Measurements from ENCODE around the gene CHD2.

Gene CHD2

DNA sequence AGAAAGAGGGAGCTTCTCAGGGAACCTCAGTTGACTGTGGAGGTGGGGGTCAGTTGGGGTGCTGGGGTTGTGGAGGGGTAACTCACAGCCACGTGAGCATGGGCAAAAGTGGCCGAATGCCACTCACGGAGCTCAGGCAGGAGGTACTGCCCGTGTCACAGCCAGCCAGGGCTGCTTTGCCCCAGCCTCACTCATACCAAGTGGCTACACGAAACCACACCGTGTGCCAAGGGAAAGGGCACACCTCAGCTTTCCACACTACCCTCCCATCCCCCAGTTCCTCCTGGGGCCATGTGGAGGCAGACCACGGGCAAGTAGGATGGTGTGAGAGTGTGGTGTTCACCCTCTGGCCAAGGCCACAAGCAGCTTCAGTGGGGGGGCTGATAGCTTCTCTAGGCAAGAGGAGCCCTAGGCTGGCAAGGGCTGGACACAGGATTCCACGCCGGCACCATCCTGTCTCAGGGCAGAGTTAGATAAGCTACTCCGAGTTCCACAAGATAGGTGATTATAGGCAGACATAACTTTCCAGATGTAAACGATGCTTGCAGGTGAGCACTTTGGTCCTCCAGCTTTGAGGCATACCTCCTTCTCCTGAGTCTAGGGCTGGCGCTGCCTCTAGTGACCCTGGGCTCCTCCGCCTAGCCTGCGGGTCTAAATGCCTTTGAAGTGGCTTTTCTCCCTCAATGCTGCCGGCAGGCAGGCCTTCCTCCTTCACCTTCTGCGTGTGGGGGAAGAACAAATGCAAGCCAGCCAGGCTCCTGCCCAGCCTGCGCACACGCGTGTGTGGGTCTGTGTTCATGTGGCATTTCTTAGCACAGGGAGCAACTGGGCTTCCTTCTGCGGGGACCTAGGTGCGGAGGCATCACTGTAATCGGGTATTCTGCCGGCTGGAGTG lies 163.9 kb downstream of the CHD2 start:
- TF ChIP-seq TAF1 (IDR thresholded peaks at IDR 0.05; ENCODE audit: borderline replicate concordance, insufficient read depth, low read length) = no peak

- TF ChIP-seq SIN3A (IDR thresholded peaks at IDR 0.05; ENCODE audit: borderline replicate concordance, insufficient read depth, low read length) (no peak), REST (IDR thresholded peaks at IDR 0.05; ENCODE audit: insufficient read depth in 1 of 2, low read depth in 2 of 2, low read length in 2 of 2) (no peak), POLR2AphosphoS5 (IDR thresholded peaks at IDR 0.05; ENCODE audit: low read depth, low read length) (no peak), TAF1 (IDR thresholded peaks at IDR 0.05; ENCODE audit: borderline replicate concordance, insufficient read depth, low read length) (no peak), FOXP2 (optimal IDR thresholded peaks at IDR 0.05; ENCODE audit: borderline replicate concordance, extremely low read depth, extremely low read length, insufficient read depth) (no peak)
Observed at GRCh38 chr15:93065641-93066045, 165.5 kb downstream of the CHD2 start.

GRCh38 chr15:93066224-93066681 lies 166.1 kb downstream of the CHD2 start:
- TF ChIP-seq SIN3A (IDR thresholded peaks at IDR 0.05; ENCODE audit: borderline replicate concordance, insufficient read depth, low read length) (no peak), REST (IDR thresholded peaks at IDR 0.05; ENCODE audit: insufficient read depth in 1 of 2, low read depth in 2 of 2, low read length in 2 of 2) (no peak), FOXP2 (optimal IDR thresholded peaks at IDR 0.05; ENCODE audit: borderline replicate concordance, extremely low read depth, extremely low read length, insufficient read depth) (no peak), TAF1 (IDR thresholded peaks at IDR 0.05; ENCODE audit: borderline replicate concordance, insufficient read depth, low read length) (no peak), POLR2AphosphoS5 (IDR thresholded peaks at IDR 0.05; ENCODE audit: low read depth, low read length) (no peak)

DNA sequence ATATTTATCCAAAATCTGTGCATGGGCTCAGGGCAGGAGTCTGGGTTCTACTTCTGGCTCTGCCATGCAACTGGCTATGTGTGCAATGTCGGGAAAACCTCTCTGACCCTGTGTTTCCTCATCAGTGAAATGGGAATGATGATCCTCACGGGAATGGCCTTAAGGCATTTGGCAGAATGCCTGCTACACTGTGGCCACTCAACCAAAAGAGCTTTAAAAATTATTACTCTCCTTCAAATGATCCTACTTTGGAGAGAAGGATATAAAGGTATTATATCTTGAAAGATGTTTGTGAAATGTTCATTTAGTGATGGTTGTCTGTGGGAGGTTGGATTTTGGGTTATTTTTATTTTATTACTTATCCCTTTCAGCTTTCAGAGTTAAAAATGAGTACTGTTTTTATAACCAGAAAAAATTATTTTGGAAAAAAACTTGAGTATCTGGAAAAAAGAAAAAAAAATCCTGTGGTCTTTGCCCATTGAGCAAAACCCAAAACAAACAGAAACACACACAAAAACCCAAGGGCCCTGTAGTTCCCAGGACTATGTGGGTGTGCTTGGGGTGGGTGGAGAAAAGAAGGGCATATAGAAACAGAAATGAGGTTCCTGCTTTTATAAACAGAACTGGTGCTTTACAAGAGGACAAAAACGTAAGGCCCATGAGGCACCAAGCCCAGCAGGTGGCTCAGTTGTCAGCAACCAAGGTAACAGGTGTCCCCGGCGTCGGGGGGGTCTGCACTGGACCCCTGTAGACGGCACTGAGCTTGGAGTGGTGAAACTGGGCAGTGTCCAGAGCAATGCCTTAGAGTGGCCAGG lies 166.9 kb downstream of the CHD2 start:
- TF ChIP-seq POLR2AphosphoS5 (IDR thresholded peaks at IDR 0.05; ENCODE audit: low read depth, low read length) = no peak
- TF ChIP-seq SIN3A (IDR thresholded peaks at IDR 0.05; ENCODE audit: borderline replicate concordance, insufficient read depth, low read length) = no peak
- no peak for TF ChIP-seq REST (IDR thresholded peaks at IDR 0.05; ENCODE audit: insufficient read depth in 1 of 2, low read depth in 2 of 2, low read length in 2 of 2)
- TF ChIP-seq TAF1 (IDR thresholded peaks at IDR 0.05; ENCODE audit: borderline replicate concordance, insufficient read depth, low read length) = no peak
- no peak for TF ChIP-seq FOXP2 (optimal IDR thresholded peaks at IDR 0.05; ENCODE audit: borderline replicate concordance, extremely low read depth, extremely low read length, insufficient read depth)

- TF ChIP-seq FOXP2 (optimal IDR thresholded peaks at IDR 0.05; ENCODE audit: borderline replicate concordance, extremely low read depth, extremely low read length, insufficient read depth) = no peak
Observed at GRCh38 chr15:93067649-93068085, 167.5 kb downstream of the CHD2 start.

All from PFSK-1 (cell line).